T-helper 17 cell (primary cell): ENCODE data around the gene AMZ2. TPM values are rescaled to one million over a fixed set of nuclear protein-coding genes. Genes with fewer than 3 reads are reported as not detected.
A peak's percentile ranks its signal among the peaks of the same experiment; 100 is the strongest.
"Not testable (repeated sequence)": the region's sequence is repeated elsewhere in the genome, so short reads cannot be mapped to it uniquely, and the experiment has no call there.

Source experiments
- ATAC-seq: fragments of 150-1000 bp; cut with Tn5 transposase; 2 replicates; pipeline ENCODE4 v1.10.0; 2021; ENCODE audit warnings: mild to moderate bottlenecking, moderate library complexity
- DNase-seq, 3 donors: peaks; one replicate each; pipeline versions ENCODE4 v3.0.0 to v3.0.0-alpha.2; 2020 to 2021
- H3K9me3 ChIP-seq: one replicate; pipeline ENCODE4 v1.7.0; 2013; ENCODE audit warnings: low read length, mild to moderate bottlenecking; ENCODE audit not compliant: control insufficient read depth, poor library complexity, severe bottlenecking
- H3K27ac Mint-ChIP-seq: one replicate; pipeline ENCODE4 v1.8.0; 2022; ENCODE audit warnings: mild to moderate bottlenecking, moderate library complexity, mixed read lengths
- H3K27me3 Mint-ChIP-seq: one replicate; pipeline ENCODE4 v1.8.0; 2022; ENCODE audit warnings: mixed read lengths
- H3K36me3 Mint-ChIP-seq: one replicate; pipeline ENCODE4 v1.8.0; 2022; ENCODE audit warnings: low read depth, mixed read lengths
- H3K4me1 Mint-ChIP-seq: one replicate; pipeline ENCODE4 v1.8.0; 2022; ENCODE audit warnings: mild to moderate bottlenecking, mixed read lengths
- H3K4me3 Mint-ChIP-seq: one replicate; pipeline ENCODE4 v1.8.0; 2022; ENCODE audit warnings: mild to moderate bottlenecking, moderate library complexity, mixed read lengths
- total RNA-seq, 4 donors: library from RNA in 2 of 4; stranded (reverse) in 2 of 4; gene quantifications; one replicate each; pipeline ENCODE4 v1.2.3 and lab custom pipeline; 2022 to 2026

The AMZ2 gene
- total RNA-seq, 2 donors from 2014 or later, result 57.7 to 58.5 TPM

GRCh38 chr17:68248199-68248825 lies 469 bp downstream of the AMZ2 start:
- Mint-ChIP-seq H3K36me3 (no peaks in the 10 kb centered on the region), H3K4me1 (peaks cover 34% of the 10 kb centered on the region), H3K4me3 (peak overlapping the region; percentile 90), H3K27me3 (no peaks in the 10 kb centered on the region), H3K27ac (peak overlapping the region; percentile 99)
- peak; percentile 32 for ATAC-seq
- H3K9me3 ChIP-seq, result no peaks in the 10 kb centered on the region
- DNase-seq, result no peak

GRCh38 chr17:68248891-68249290 lies 1.0 kb downstream of the AMZ2 start:
- no peaks in the 10 kb centered on the region for H3K9me3 ChIP-seq
- ATAC-seq (no peak), DNase-seq (no peak)
- peaks cover 37% of the 10 kb centered on the region for H3K4me1 Mint-ChIP-seq
- no peaks in the 10 kb centered on the region for H3K27me3 Mint-ChIP-seq
- no peaks in the 10 kb centered on the region for H3K36me3 Mint-ChIP-seq
- H3K27ac Mint-ChIP-seq, result peak overlapping the region; percentile 99
- H3K4me3 Mint-ChIP-seq, result peak overlapping the region; percentile 90

- Mint-ChIP-seq H3K27me3 (no peaks in the 10 kb centered on the region), H3K27ac (peak overlapping the region; percentile 99), H3K36me3 (no peaks in the 10 kb centered on the region), H3K4me3 (peak overlapping the region; percentile 90), H3K4me1 (peaks cover 41% of the 10 kb centered on the region)
- peak in 1 of 3 donors; percentile 27 for DNase-seq
- H3K9me3 ChIP-seq, result no peaks in the 10 kb centered on the region
- no peak for ATAC-seq
Measured at GRCh38 chr17:68249354-68249765, 1.5 kb downstream of the AMZ2 start.

- not testable (repeated sequence) for H3K36me3 Mint-ChIP-seq
Measured at GRCh38 chr17:68253426-68253825, 5.6 kb downstream of the AMZ2 start.

GRCh38 chr17:68255151-68255550 lies 7.3 kb downstream of the AMZ2 start:
- Mint-ChIP-seq H3K4me3 (peak overlapping the region; percentile 75), H3K36me3 (no peaks in the 10 kb centered on the region), H3K27me3 (no peaks in the 10 kb centered on the region), H3K27ac (peak overlapping the region; percentile 99), H3K4me1 (peaks cover 58% of the 10 kb centered on the region)
- ATAC-seq, result no peak
- DNase-seq, result no peak
- H3K9me3 ChIP-seq, result no peaks in the 10 kb centered on the region

More at GRCh38 chr17:68253426-68253825, 5.6 kb downstream of the AMZ2 start:
- Mint-ChIP-seq H3K4me1 (peaks cover 59% of the 10 kb centered on the region), H3K27ac (peak overlapping the region; percentile 99), H3K4me3 (peak overlapping the region; percentile 66)
- ATAC-seq, result peak; percentile 30
- not testable (repeated sequence) for H3K9me3 ChIP-seq, DNase-seq, H3K27me3 Mint-ChIP-seq

GRCh38 chr17:68255731-68256538 lies 8.1 kb downstream of the AMZ2 start:
- no peak for DNase-seq
- H3K36me3 Mint-ChIP-seq, result no peaks in the 10 kb centered on the region
- peaks cover 59% of the 10 kb centered on the region for H3K4me1 Mint-ChIP-seq
- H3K27me3 Mint-ChIP-seq, result no peaks in the 10 kb centered on the region
- H3K27ac Mint-ChIP-seq, result peak overlapping the region; percentile 99
- H3K9me3 ChIP-seq, result no peaks in the 10 kb centered on the region
- peak overlapping the region; percentile 75 for H3K4me3 Mint-ChIP-seq
- ATAC-seq, result peak; percentile 44

- ATAC-seq, DNase-seq, H3K27me3 Mint-ChIP-seq, H3K9me3 ChIP-seq, H3K36me3 Mint-ChIP-seq: not testable (repeated sequence)
- peak overlapping the region; percentile 75 for H3K4me3 Mint-ChIP-seq
- peaks cover 62% of the 10 kb centered on the region for H3K4me1 Mint-ChIP-seq
- H3K27ac Mint-ChIP-seq, result peak overlapping the region; percentile 99
Measured at GRCh38 chr17:68256701-68257100, 8.9 kb downstream of the AMZ2 start.

GRCh38 chr17:68257934-68258333 lies 10.1 kb downstream of the AMZ2 start:
- no peak for DNase-seq

GRCh38 chr17:68258890-68259647 lies 11.2 kb downstream of the AMZ2 start:
- ATAC-seq (peak; percentile 93), DNase-seq (peak; percentile 62 to 84 (median 79))
- not testable (repeated sequence) for H3K9me3 ChIP-seq, H3K27me3 Mint-ChIP-seq, H3K36me3 Mint-ChIP-seq
- Mint-ChIP-seq H3K4me1 (peaks cover 55% of the 10 kb centered on the region), H3K27ac (peak overlapping the region; percentile 99), H3K4me3 (peak overlapping the region; percentile 66)

More at GRCh38 chr17:68257934-68258333, 10.1 kb downstream of the AMZ2 start:
- no peaks in the 10 kb centered on the region for H3K36me3 Mint-ChIP-seq
- peaks cover 65% of the 10 kb centered on the region for H3K4me1 Mint-ChIP-seq
- H3K4me3 Mint-ChIP-seq, result peak overlapping the region; percentile 25
- no peaks in the 10 kb centered on the region for H3K27me3 Mint-ChIP-seq
- no peaks in the 10 kb centered on the region for H3K9me3 ChIP-seq
- ATAC-seq, result no peak
- H3K27ac Mint-ChIP-seq, result peak overlapping the region; percentile 99

GRCh38 chr17:68259648-68259951 lies 11.8 kb downstream of the AMZ2 start:
- H3K27me3 Mint-ChIP-seq, H3K36me3 Mint-ChIP-seq, DNase-seq, H3K9me3 ChIP-seq, ATAC-seq: not testable (repeated sequence)
- peak overlapping the region; percentile 15 for H3K4me3 Mint-ChIP-seq
- peak overlapping the region; percentile 99 for H3K27ac Mint-ChIP-seq
- H3K4me1 Mint-ChIP-seq, result peaks cover 52% of the 10 kb centered on the region

- Mint-ChIP-seq H3K4me3 (no peak overlapping the region), H3K36me3 (no peaks in the 10 kb centered on the region), H3K27ac (peak overlapping the region; percentile 99), H3K4me1 (peaks cover 49% of the 10 kb centered on the region), H3K27me3 (no peaks in the 10 kb centered on the region)
- no peaks in the 10 kb centered on the region for H3K9me3 ChIP-seq
- DNase-seq (no peak), ATAC-seq (no peak)
Measured at GRCh38 chr17:68260051-68260762, 12.4 kb downstream of the AMZ2 start.

- not testable (repeated sequence) for H3K4me3 Mint-ChIP-seq, ATAC-seq, H3K27me3 Mint-ChIP-seq, H3K9me3 ChIP-seq, H3K36me3 Mint-ChIP-seq, DNase-seq
- Mint-ChIP-seq H3K27ac (peak overlapping the region; percentile 67), H3K4me1 (peaks cover 29% of the 10 kb centered on the region)
Measured at GRCh38 chr17:68262467-68262866, 14.6 kb downstream of the AMZ2 start.
